WTC11 (cell line): ENCODE data around the gene FKBP11. TPM values are rescaled to one million over a fixed set of nuclear protein-coding genes. Genes with fewer than 3 reads are reported as not detected.
A peak's percentile ranks its signal among the peaks of the same experiment; 100 is the strongest.

Experiments used
- ATAC-seq: fragments of 200-7000 bp; cut with Tn5 transposase; 2 replicates; pipeline ENCODE4 v1.10.0; 2021; ENCODE audit warnings: mild to moderate bottlenecking, moderate library complexity
- CTCF ChIA-PET: fragments of 300-600 bp; sonication (Branson Sonifier 250); formaldehyde crosslinking; loops from one replicate; lab custom pipeline; 2021; ENCODE audit warnings: antibody characterized with exemption; lab: Charles Lee
- POLR2A ChIA-PET: fragments of 350-600 bp; sonication (Branson Sonifier 250); formaldehyde crosslinking; loops from one replicate; lab custom pipeline; 2021; ENCODE audit warnings: antibody characterized with exemption; lab: Charles Lee
- DNase-seq: peaks from one replicate; pipeline ENCODE4 v3.0.0; 2021; ENCODE audit warnings: low spot score
- H3K27ac Mint-ChIP-seq: 2 replicates; pipeline ENCODE4 v1.8.0; 2021; ENCODE audit warnings: mixed read lengths
- H3K27me3 Mint-ChIP-seq: 2 replicates; pipeline ENCODE4 v1.8.0; 2021; ENCODE audit warnings: low read depth, mild to moderate bottlenecking, moderate library complexity, mixed read lengths
- H3K36me3 Mint-ChIP-seq: 2 replicates; pipeline ENCODE4 v1.8.0; 2021; ENCODE audit warnings: mixed read lengths
- H3K4me1 Mint-ChIP-seq: 2 replicates; pipeline ENCODE4 v1.8.0; 2022; ENCODE audit warnings: mixed read lengths
- H3K4me3 Mint-ChIP-seq: 2 replicates; pipeline ENCODE4 v1.8.0; 2021; ENCODE audit warnings: mild to moderate bottlenecking, moderate library complexity, mixed read lengths
- H3K9me3 Mint-ChIP-seq: 2 replicates; pipeline ENCODE4 v1.8.0; 2021; ENCODE audit warnings: mixed read lengths
- ATF1 ChIP-seq: sonication (generic); formaldehyde crosslinking; IDR thresholded peaks from 2 replicates; pipeline ENCODE4 v1.8.1; 2023; ENCODE audit warnings: mild to moderate bottlenecking, moderate library complexity, missing genetic modification reagents
- ATF6 ChIP-seq: sonication (generic); formaldehyde crosslinking; IDR thresholded peaks from 2 replicates; pipeline ENCODE4 v1.8.1; 2023; ENCODE audit warnings: mild to moderate bottlenecking, missing genetic modification reagents
- CBFB ChIP-seq: sonication (generic); formaldehyde crosslinking; IDR thresholded peaks from 2 replicates; pipeline ENCODE4 v1.8.1; 2022; ENCODE audit warnings: mild to moderate bottlenecking, low read depth, missing genetic modification reagents
- EMX1 ChIP-seq: fragments of 250-450 bp; sonication (Bioruptor Pico); IDR thresholded peaks from 2 replicates; pipeline ENCODE4 v1.8.0; 2021; ENCODE audit warnings: mild to moderate bottlenecking
- FOXJ3 ChIP-seq: sonication (generic); formaldehyde crosslinking; IDR thresholded peaks from 2 replicates; pipeline ENCODE4 v1.9.0; 2021; ENCODE audit warnings: missing genetic modification reagents, mild to moderate bottlenecking, borderline replicate concordance
- GTF2I ChIP-seq: fragments of 250-450 bp; sonication (Bioruptor Pico); conservative IDR thresholded peaks from 2 replicates; pipeline ENCODE4 v1.4.0; 2021; ENCODE audit warnings: mild to moderate bottlenecking
- JUN ChIP-seq: sonication (generic); formaldehyde crosslinking; IDR thresholded peaks from 2 replicates; pipeline ENCODE4 v1.8.0; 2023; ENCODE audit warnings: mild to moderate bottlenecking, missing genetic modification reagents
- KAT7 ChIP-seq: sonication (generic); formaldehyde crosslinking; IDR thresholded peaks from 2 replicates; pipeline ENCODE4 v1.8.1; 2023; ENCODE audit warnings: missing genetic modification reagents, mild to moderate bottlenecking, borderline replicate concordance
- MLX ChIP-seq: sonication (generic); formaldehyde crosslinking; IDR thresholded peaks from 2 replicates; pipeline ENCODE4 v1.8.1; 2023; ENCODE audit warnings: mild to moderate bottlenecking, missing genetic modification reagents, moderate library complexity
- RORB ChIP-seq: fragments of 250-450 bp; sonication (Bioruptor Pico); IDR thresholded peaks from 2 replicates; pipeline ENCODE4 v1.9.0; 2021; ENCODE audit warnings: mild to moderate bottlenecking
- ZBTB21 ChIP-seq: sonication (generic); formaldehyde crosslinking; IDR thresholded peaks from 2 replicates; pipeline ENCODE4 v1.8.1; 2023; ENCODE audit warnings: mild to moderate bottlenecking, missing genetic modification reagents, borderline replicate concordance
- ZNF219 ChIP-seq: sonication (generic); formaldehyde crosslinking; IDR thresholded peaks from 2 replicates; pipeline ENCODE4 v1.8.0; 2023; ENCODE audit warnings: missing genetic modification reagents, mild to moderate bottlenecking, borderline replicate concordance
- ZNF281 ChIP-seq: sonication (generic); formaldehyde crosslinking; IDR thresholded peaks from 2 replicates; pipeline ENCODE4 v1.8.0; 2023; ENCODE audit warnings: mild to moderate bottlenecking, missing genetic modification reagents
- total RNA-seq: library from RNA; stranded (reverse); gene quantifications from 3 replicates; pipeline ENCODE4 v1.2.3, GENCODE V29; 2021

Gene FKBP11
- total RNA-seq, 1 experiment from 2014 or later = 64.5 TPM

GRCh38 chr12:48973531-48973930 lies 48.2 kb upstream of the FKBP11 start (continued):
- TF ChIP-seq CBFB (CRISPR knock-in tag) = no peak
- TF ChIP-seq MLX = no peak
- no peak for TF ChIP-seq GTF2I
- TF ChIP-seq JUN (CRISPR knock-in tag) = no peak
- TF ChIP-seq ZNF281 (CRISPR knock-in tag) = no peak
- no peak for TF ChIP-seq KAT7 (CRISPR knock-in tag)
- TF ChIP-seq EMX1 (CRISPR knock-in tag) = no peak
- TF ChIP-seq ZNF219 (CRISPR knock-in tag) = no peak

GRCh38 chr12:48972952-48973483 lies 47.7 kb upstream of the FKBP11 start:
- Mint-ChIP-seq H3K27me3 (peaks cover 100% of the 10 kb centered on the region), H3K9me3 (no peaks in the 10 kb centered on the region), H3K4me3 (no peak overlapping the region), H3K36me3 (no peaks in the 10 kb centered on the region), H3K27ac (no peak overlapping the region), H3K4me1 (peaks cover 38% of the 10 kb centered on the region)
- POLR2A ChIA-PET = no interaction called here
- DNase-seq (no peak), ATAC-seq (no peak)
- CTCF ChIA-PET = interaction anchor here (0.6 to 11.0 kb wide), 17 partner anchors 8 to 369 kb away, joined by 3 to 164 read pairs (median 5); partner anchors contain the start of genes ARF3, DDN, FKBP11 and WNT1
- TF ChIP-seq ZBTB21 (CRISPR knock-in tag) = no peak
- TF ChIP-seq, all 79 proteins: peak for 0

- H3K9me3 Mint-ChIP-seq = no peaks in the 10 kb centered on the region
- TF ChIP-seq RORB (CRISPR knock-in tag) = no peak
- no peak for TF ChIP-seq FOXJ3
- TF ChIP-seq ATF1 (CRISPR knock-in tag) = no peak
- TF ChIP-seq ATF6 (CRISPR knock-in tag) = no peak
- TF ChIP-seq, all 79 proteins: peak for 0
- ChIA-PET POLR2A (no interaction called here), CTCF (interaction anchor here (0.6 to 11.0 kb wide), 18 partner anchors 9 to 156 kb away, joined by 3 to 164 read pairs (median 4); partner anchors contain the start of genes ARF3, DDN, FKBP11 and PRKAG1)
- Mint-ChIP-seq H3K4me1 (peaks cover 38% of the 10 kb centered on the region), H3K27me3 (peaks cover 100% of the 10 kb centered on the region), H3K36me3 (no peaks in the 10 kb centered on the region), H3K27ac (no peak overlapping the region), H3K4me3 (peak overlapping the region; percentile 86)
- DNase-seq = no peak
- ATAC-seq = no peak
Observed at GRCh38 chr12:48972213-48972951, 47.1 kb upstream of the FKBP11 start.
